ENCODE results near the gene MLC1.

DNA sequence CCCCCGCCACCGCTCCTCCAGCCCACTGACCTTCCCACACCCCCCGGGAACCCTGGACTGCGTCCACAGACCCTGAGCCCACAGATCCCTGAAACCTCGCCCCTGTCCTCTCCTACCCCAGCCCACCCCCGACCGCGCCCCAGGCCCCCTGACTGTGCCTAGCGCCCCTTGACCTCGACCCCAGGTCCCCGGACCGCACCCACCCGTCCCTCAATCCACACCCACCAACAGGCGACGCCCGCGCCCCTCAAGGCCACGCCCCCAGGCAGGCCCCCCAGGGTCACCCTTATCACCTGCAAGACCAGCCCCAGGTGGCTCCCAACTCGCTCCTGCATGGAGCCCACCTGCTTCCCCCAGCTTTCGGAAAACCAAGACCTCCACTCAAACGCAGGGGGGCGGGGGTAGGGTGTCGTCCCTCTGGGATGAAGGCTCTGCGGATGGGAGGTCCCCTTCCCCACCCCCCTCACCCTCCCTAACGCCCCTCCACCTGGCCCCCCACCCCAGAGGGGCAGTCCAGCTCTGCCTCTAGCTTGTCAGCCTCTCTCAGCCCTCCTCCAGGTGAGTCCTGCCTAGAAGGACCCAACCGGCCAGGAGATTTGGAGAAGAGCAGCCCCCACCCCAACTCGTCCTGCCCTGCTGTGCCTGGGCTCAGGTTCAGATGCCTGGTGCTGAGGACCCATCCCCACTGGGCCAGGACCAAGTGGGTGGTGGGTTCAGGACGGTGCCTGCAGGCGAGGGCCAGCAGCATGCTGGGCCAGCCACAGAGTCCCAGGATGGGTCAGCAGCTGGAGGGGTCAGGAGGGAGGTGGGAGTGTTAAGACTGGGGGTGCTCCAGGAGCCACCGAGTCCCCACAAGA is 69.5 kb downstream of the MLC1 start:
- TF ChIP-seq ISL1 (CRISPR knock-in tag; IDR thresholded peaks at IDR 0.05) (no peak), ZFP3 (CRISPR knock-in tag; IDR thresholded peaks at IDR 0.05) (no peak), SNAI2 (CRISPR knock-in tag; IDR thresholded peaks at IDR 0.05) (no peak), ZC3H10 (CRISPR knock-in tag; IDR thresholded peaks at IDR 0.05) (no peak), ZNF8 (CRISPR knock-in tag; IDR thresholded peaks at IDR 0.05) (no peak), ESRRG (CRISPR knock-in tag; IDR thresholded peaks at IDR 0.05) (no peak), BACH2 (CRISPR knock-in tag; IDR thresholded peaks at IDR 0.05; ENCODE audit: borderline replicate concordance) (no peak), RARB (CRISPR knock-in tag; IDR thresholded peaks at IDR 0.05) (no peak), ZNF70 (CRISPR knock-in tag; IDR thresholded peaks at IDR 0.05) (no peak), ARNTL (CRISPR knock-in tag; IDR thresholded peaks at IDR 0.05; ENCODE audit: borderline replicate concordance, low read depth) (no peak), ZFP30 (CRISPR knock-in tag; IDR thresholded peaks at IDR 0.05) (no peak)
- TF ChIP-seq, protein P1, sequence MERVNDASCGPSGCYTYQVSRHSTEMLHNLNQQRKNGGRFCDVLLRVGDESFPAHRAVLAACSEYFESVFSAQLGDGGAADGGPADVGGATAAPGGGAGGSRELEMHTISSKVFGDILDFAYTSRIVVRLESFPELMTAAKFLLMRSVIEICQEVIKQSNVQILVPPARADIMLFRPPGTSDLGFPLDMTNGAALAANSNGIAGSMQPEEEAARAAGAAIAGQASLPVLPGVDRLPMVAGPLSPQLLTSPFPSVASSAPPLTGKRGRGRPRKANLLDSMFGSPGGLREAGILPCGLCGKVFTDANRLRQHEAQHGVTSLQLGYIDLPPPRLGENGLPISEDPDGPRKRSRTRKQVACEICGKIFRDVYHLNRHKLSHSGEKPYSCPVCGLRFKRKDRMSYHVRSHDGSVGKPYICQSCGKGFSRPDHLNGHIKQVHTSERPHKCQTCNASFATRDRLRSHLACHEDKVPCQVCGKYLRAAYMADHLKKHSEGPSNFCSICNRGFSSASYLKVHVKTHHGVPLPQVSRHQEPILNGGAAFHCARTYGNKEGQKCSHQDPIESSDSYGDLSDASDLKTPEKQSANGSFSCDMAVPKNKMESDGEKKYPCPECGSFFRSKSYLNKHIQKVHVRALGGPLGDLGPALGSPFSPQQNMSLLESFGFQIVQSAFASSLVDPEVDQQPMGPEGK (CRISPR knock-in tag; IDR thresholded peaks at IDR 0.05; ENCODE audit: borderline replicate concordance) = no peak

Measured in SK-N-SH treated with all-trans-retinoic acid at 6 μM for 48 hours (cell line).